Neutrophil (primary cell): Measurements from ENCODE around the gene BRCA1.

Experiments
- H3K27ac ChIP-seq: fragments of 200-600 bp; sonication (generic); 2 replicates; pipeline ENCODE4 v1.5.1; 2016; ENCODE audit warnings: mild to moderate bottlenecking, moderate library complexity
- H3K27me3 ChIP-seq: fragments of 200-600 bp; sonication (generic); 2 replicates; pipeline ENCODE4 v1.6.0; 2016; ENCODE audit warnings: mild to moderate bottlenecking
- H3K36me3 ChIP-seq: fragments of 200-600 bp; sonication (generic); 2 replicates; pipeline ENCODE4 v1.5.1; 2017
- H3K4me1 ChIP-seq, 2 experiments: fragments of 200-600 bp in 1 of 2; sonication (generic) in 1 of 2; 1 replicate in 1 of 2; 2 replicates in 1 of 2; pipeline versions ENCODE4 v1.5.1 to v1.6.1; 2013 to 2016; ENCODE audit warnings: low read depth in 1 of 2, low read length in 1 of 2, mild to moderate bottlenecking in 1 of 2, moderate library complexity in 1 of 2; ENCODE audit not compliant: control insufficient read depth in 1 of 2, insufficient read depth in 1 of 2
- H3K4me3 ChIP-seq, 2 experiments: fragments of 200-600 bp in 1 of 2; sonication (generic) in 1 of 2; 1 replicate in 1 of 2; 2 replicates in 1 of 2; pipeline ENCODE4 v1.5.1; 2013 to 2016; ENCODE audit warnings: low read depth in 1 of 2, low read length in 1 of 2, mild to moderate bottlenecking in 1 of 2, moderate library complexity in 1 of 2
- H3K9me3 ChIP-seq: fragments of 200-600 bp; sonication (generic); 2 replicates; pipeline ENCODE4 v1.5.1; 2016
- CTCF ChIP-seq: fragments of 200-600 bp; sonication (generic); IDR thresholded peaks from 2 replicates; pipeline ENCODE4 v1.5.1; 2016; ENCODE audit warnings: antibody characterized with exemption

Gene BRCA1

GRCh38 chr17:43034894-43035293 is 90.3 kb downstream of the BRCA1 start:
- no peaks in the 10 kb centered on the region for H3K9me3 ChIP-seq
- no peak overlapping the region for H3K27ac ChIP-seq
- no peak for TF ChIP-seq CTCF
- H3K4me3 ChIP-seq: no peak overlapping the region
- H3K27me3 ChIP-seq: no peaks in the 10 kb centered on the region
- no peaks in the 10 kb centered on the region for H3K36me3 ChIP-seq
- no peaks in the 10 kb centered on the region for H3K4me1 ChIP-seq

DNA sequence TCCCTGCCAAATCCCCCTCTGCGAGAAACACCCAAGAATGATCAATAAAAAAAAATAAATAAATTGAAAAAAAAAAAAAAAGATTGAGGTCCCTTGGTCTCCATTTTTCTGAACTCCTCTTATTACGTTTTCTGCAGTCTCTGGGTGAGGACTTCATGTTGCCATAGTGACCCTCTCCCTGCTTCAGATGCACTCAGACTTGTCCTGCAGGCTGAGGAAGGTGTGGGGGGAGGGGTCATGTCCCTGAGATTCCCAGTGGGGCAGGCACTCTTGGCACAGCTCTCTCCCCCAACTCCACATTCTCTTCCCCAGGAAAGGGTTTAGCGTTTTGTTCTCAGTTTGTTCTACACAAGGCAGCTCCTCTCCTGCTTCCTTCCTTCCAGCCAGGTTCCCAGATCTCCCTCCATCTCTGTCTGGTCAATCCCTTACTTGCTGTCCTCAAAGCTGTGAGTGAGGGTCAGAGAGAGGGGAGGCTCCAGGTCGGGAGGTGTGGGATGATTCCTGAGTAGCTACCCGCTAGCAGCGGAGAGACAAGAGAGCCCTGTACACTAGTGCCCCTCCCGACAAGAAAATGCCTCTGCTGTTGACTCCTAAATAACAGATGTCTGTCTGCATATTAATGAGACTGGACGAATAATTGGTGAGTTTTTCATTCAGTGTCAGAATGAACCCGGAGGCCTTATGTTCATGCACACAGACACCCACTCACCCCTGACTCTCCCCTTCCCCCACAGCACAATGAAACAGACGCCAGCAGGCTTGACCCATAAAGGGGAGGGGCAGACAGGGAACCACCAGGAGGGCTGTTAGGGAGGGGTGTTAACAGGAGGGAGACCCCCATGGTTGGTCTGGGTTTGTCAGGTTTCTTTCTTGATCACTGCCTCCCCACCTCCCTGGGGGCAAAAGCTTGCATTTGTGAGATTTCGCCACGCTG is 90.9 kb downstream of the BRCA1 start:
- H3K27me3 ChIP-seq: no peaks in the 10 kb centered on the region
- no peak overlapping the region for H3K4me3 ChIP-seq
- no peaks in the 10 kb centered on the region for H3K4me1 ChIP-seq
- TF ChIP-seq CTCF: no peak
- H3K27ac ChIP-seq: no peak overlapping the region
- no peaks in the 10 kb centered on the region for H3K9me3 ChIP-seq
- H3K36me3 ChIP-seq: no peaks in the 10 kb centered on the region

- TF ChIP-seq CTCF: no peak
- Histone ChIP-seq H3K27me3 (peaks cover under 1% of the 10 kb centered on the region), H3K9me3 (no peaks in the 10 kb centered on the region), H3K27ac (no peak overlapping the region), H3K4me3 (no peak overlapping the region), H3K4me1 (no peaks in the 10 kb centered on the region), H3K36me3 (no peaks in the 10 kb centered on the region)
Observed at GRCh38 chr17:43031666-43032065, 93.5 kb downstream of the BRCA1 start.

DNA sequence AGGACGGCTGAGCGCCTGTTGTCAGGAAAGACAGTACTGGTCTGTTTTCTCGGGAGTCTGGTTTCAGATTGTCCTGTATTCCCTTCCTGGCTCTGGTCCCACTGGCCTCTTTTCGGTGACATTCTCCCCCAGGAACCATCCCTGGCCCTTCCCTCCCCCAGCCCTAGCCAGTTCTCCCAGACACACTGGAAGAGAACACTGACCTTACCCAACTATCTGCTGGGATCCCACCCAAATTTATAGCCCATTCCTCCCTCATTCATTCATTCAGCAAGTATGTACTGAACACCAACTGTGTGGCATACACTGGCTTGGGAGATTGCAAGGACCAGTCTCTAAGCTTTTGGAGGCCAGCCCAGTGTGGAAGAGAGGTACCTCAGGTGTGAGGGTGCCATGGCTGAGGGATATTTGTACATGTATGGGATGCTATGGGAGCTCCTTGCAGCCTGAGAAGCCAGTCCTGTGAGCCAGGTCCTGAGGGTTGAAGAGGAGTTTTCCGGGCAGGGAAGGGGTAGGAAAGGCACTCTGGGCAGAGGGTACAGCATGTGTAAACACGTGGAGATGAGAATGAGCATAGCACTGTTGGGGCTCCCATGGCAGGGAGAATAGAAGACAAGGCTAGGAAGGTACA is 94.9 kb downstream of the BRCA1 start:
- Histone ChIP-seq H3K9me3 (no peaks in the 10 kb centered on the region), H3K27me3 (peaks cover 15% of the 10 kb centered on the region), H3K4me3 (no peak overlapping the region), H3K36me3 (no peaks in the 10 kb centered on the region), H3K4me1 (no peaks in the 10 kb centered on the region), H3K27ac (no peak overlapping the region)
- TF ChIP-seq CTCF: no peak

GRCh38 chr17:43028221-43028861 is 96.8 kb downstream of the BRCA1 start:
- Histone ChIP-seq H3K27me3 (peaks cover 28% of the 10 kb centered on the region), H3K9me3 (no peaks in the 10 kb centered on the region)

More at GRCh38 chr17:43028221-43028861, 96.8 kb downstream of the BRCA1 start:
- Histone ChIP-seq H3K27ac (no peak overlapping the region), H3K36me3 (no peaks in the 10 kb centered on the region), H3K4me1 (peaks cover 15% of the 10 kb centered on the region in 2 experiments), H3K4me3 (no peak overlapping the region)
- no peak for TF ChIP-seq CTCF
